Naive thymus-derived CD4-positive, alpha-beta T cell (primary cell): Measurements from ENCODE around the gene TMEM14A. TPM values are rescaled to one million over a fixed set of nuclear protein-coding genes. Genes with fewer than 3 reads are reported as not detected.
"Not testable (repeated sequence)": the region's sequence is repeated elsewhere in the genome, so short reads cannot be mapped to it uniquely, and the experiment has no call there.

Experiments
- ATAC-seq: fragments of 150-1000 bp; cut with Tn5 transposase; 2 replicates; pipeline ENCODE4 v1.10.0; 2021; ENCODE audit warnings: mild to moderate bottlenecking, moderate library complexity
- CTCF ChIA-PET: fragments of 350-600 bp; sonication (Branson Sonifier 250); formaldehyde crosslinking; loops from one replicate; lab custom pipeline; 2021; ENCODE audit warnings: antibody characterized with exemption; lab: Charles Lee
- POLR2A ChIA-PET: fragments of 350-600 bp; sonication (Branson Sonifier 250); formaldehyde crosslinking; loops from one replicate; lab custom pipeline; 2021; ENCODE audit warnings: antibody characterized with exemption, inconsistent platforms; lab: Charles Lee
- DNase-seq, 9 donors: peaks; one replicate each; pipeline versions ENCODE4 v3.0.0 to v3.0.0-alpha.2; 2020 to 2022; ENCODE audit warnings: mixed read lengths in 1 of 9
- H3K27ac ChIP-seq: one replicate; pipeline ENCODE4 v1.7.0; 2013; ENCODE audit warnings: mild to moderate bottlenecking, low read depth, low read length, moderate library complexity
- H3K27me3 ChIP-seq, 2 donors: one replicate each; pipeline ENCODE4 v1.7.0; 2013; ENCODE audit warnings: low read length in 2 of 2, mild to moderate bottlenecking in 2 of 2, moderate library complexity in 2 of 2; ENCODE audit not compliant: control insufficient read depth in 2 of 2, insufficient read depth in 2 of 2
- H3K36me3 ChIP-seq, 3 experiments: 1 replicate in 2 of 3; 2 replicates in 1 of 3; pipeline ENCODE4 v1.7.0; 2013; ENCODE audit warnings: low read length in 3 of 3, mild to moderate bottlenecking in 3 of 3, moderate library complexity in 1 of 3; ENCODE audit not compliant: insufficient read depth in 3 of 3, control insufficient read depth in 2 of 3
- H3K4me1 ChIP-seq, 2 donors: one replicate each; pipeline ENCODE4 v1.7.0; 2013; ENCODE audit warnings: low read length in 2 of 2, mild to moderate bottlenecking in 2 of 2, moderate library complexity in 1 of 2; ENCODE audit not compliant: control insufficient read depth in 2 of 2, insufficient read depth in 2 of 2
- H3K4me3 ChIP-seq: 2 replicates; pipeline ENCODE4 v1.7.0; 2013; ENCODE audit warnings: mild to moderate bottlenecking, low read length
- H3K9me3 ChIP-seq, 3 experiments: 1 replicate in 2 of 3; 2 replicates in 1 of 3; pipeline ENCODE4 v1.7.0; 2013; ENCODE audit warnings: low read length in 3 of 3; ENCODE audit not compliant: control insufficient read depth in 2 of 3
- H3K27ac Mint-ChIP-seq, 9 donors: one replicate each; pipeline ENCODE4 v1.8.0; 2020 to 2022; ENCODE audit warnings: mixed read lengths in 9 of 9, mild to moderate bottlenecking in 8 of 9, moderate library complexity in 5 of 9, inconsistent platforms in 2 of 9
- H3K27me3 Mint-ChIP-seq, 5 donors: one replicate each; pipeline ENCODE4 v1.8.0; 2021 to 2022; ENCODE audit warnings: mixed read lengths in 5 of 5, mild to moderate bottlenecking in 1 of 5
- H3K36me3 Mint-ChIP-seq, 5 donors: one replicate each; pipeline ENCODE4 v1.8.0; 2020 to 2022; ENCODE audit warnings: mixed read lengths in 5 of 5, mild to moderate bottlenecking in 3 of 5, inconsistent platforms in 1 of 5
- H3K4me1 Mint-ChIP-seq, 7 donors: one replicate each; pipeline ENCODE4 v1.8.0; 2020 to 2022; ENCODE audit warnings: mixed read lengths in 7 of 7, mild to moderate bottlenecking in 3 of 7, inconsistent platforms in 1 of 7
- H3K4me3 Mint-ChIP-seq, 10 donors: one replicate each; pipeline ENCODE4 v1.8.0; 2020 to 2022; ENCODE audit warnings: mild to moderate bottlenecking in 10 of 10, mixed read lengths in 10 of 10, moderate library complexity in 6 of 10, inconsistent platforms in 2 of 10
- H3K9me3 Mint-ChIP-seq, 11 donors: one replicate each; pipeline ENCODE4 v1.8.0; 2020 to 2022; ENCODE audit warnings: mixed read lengths in 11 of 11, mild to moderate bottlenecking in 4 of 11, inconsistent platforms in 1 of 11, moderate library complexity in 1 of 11
- intact Hi-C, 2 donors: fragments of 100-400 bp; cut with micrococcal nuclease; formaldehyde crosslinking; loops; one replicate each; pipeline ENCODE4 v1.15.1; 2023
- polyA plus RNA-seq, 2 donors: library from polyadenylated mRNA; unstranded; fragments of 300-500 nt; fragmentation: Illumina TruSeq; gene quantifications; one replicate each; pipeline ENCODE4 v1.2.3, GENCODE V29; 2021
- total RNA-seq, 6 experiments: library from RNA in 5 of 6; stranded (reverse) in 5 of 6; gene quantifications; 1 replicate in 5 of 6; 2 replicates in 1 of 6; pipeline ENCODE4 v1.2.3 and lab custom pipeline; 2021 to 2026

TMEM14A gene
- total and polyA plus RNA-seq, 7 experiments from 2014 or later: 5.3 to 26.1 (median 8.1) TPM

DNA sequence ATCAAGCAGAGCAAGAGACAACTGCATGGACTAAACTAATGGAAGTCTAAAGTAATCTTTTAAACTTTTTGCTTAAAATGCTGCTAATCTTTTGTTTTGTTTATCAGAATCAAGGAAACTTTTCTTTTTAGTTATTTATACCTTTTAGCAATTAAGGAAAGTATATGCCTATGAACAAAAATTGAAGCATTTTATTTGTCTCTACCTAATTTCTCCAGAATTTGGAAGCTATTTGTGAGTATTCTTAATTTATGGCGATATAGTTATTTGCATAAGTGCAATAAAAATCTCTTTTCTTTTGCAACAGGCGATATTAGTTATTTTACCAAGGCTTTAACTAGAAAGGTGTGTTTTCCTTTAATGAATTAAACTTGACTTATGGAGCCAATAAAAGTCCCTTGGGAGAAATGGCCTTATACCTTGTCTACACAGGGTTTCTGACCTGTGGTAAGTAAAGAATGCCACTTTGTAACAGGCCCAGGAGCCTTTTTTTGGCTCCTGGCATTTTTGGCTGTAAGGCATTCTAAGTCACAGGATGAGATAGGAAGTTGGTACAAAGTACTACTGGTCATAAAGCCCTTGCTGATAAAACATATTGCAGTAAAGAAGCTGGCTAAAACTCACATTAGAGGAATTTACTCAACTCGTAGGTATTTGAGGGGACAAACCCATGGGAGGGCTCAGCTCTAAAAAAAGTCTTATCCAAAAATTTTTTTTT lies 37.2 kb downstream of the TMEM14A start:
- intact Hi-C loops: no loop called here
- no peak for DNase-seq
- no peaks in the 10 kb centered on the region for H3K36me3 Mint-ChIP-seq
- peaks cover 0 to 3% (median 0%) of the 10 kb centered on the region in 7 donors for H3K4me1 Mint-ChIP-seq
- peaks cover 5 to 11% (median 8%) of the 10 kb centered on the region in 5 donors for H3K27me3 Mint-ChIP-seq
- CTCF ChIA-PET: interaction anchor here (0.6 kb wide), 1 partner anchor 29 kb away, joined by 5 read pairs; no protein-coding TSS in a partner anchor
- H3K4me1 ChIP-seq: no peaks in the 10 kb centered on the region
- no peaks in the 10 kb centered on the region for H3K36me3 ChIP-seq
- H3K9me3 Mint-ChIP-seq: peaks cover 0 to 16% (median 1%) of the 10 kb centered on the region in 11 donors
- H3K27me3 ChIP-seq: no peaks in the 10 kb centered on the region
- no peak for ATAC-seq
- POLR2A ChIA-PET: no interaction called here
- no peak overlapping the region for H3K27ac ChIP-seq
- H3K4me3 Mint-ChIP-seq: no peak overlapping the region
- H3K9me3 ChIP-seq: no peaks in the 10 kb centered on the region
- no peak overlapping the region for H3K4me3 ChIP-seq
- no peak overlapping the region for H3K27ac Mint-ChIP-seq

- H3K27me3 Mint-ChIP-seq: peaks cover 0 to 27% (median 8%) of the 10 kb centered on the region in 5 donors
- CTCF ChIA-PET: no interaction called here
- intact Hi-C loops: no loop called here
These were observed 41.2 kb downstream of the TMEM14A start for GRCh38 chr6:52712136-52712535.

GRCh38 chr6:52714761-52715160 lies 43.8 kb downstream of the TMEM14A start:
- DNase-seq, CTCF ChIA-PET, H3K36me3 Mint-ChIP-seq, H3K4me1 ChIP-seq, ATAC-seq, intact Hi-C loops, H3K4me3 Mint-ChIP-seq, H3K27ac Mint-ChIP-seq, H3K4me1 Mint-ChIP-seq, H3K27me3 ChIP-seq, H3K9me3 ChIP-seq, H3K4me3 ChIP-seq, H3K27ac ChIP-seq, POLR2A ChIA-PET, H3K36me3 ChIP-seq, H3K9me3 Mint-ChIP-seq: not testable (repeated sequence)
- peaks cover 0 to 27% (median 7%) of the 10 kb centered on the region in 5 donors for H3K27me3 Mint-ChIP-seq

More at GRCh38 chr6:52712136-52712535, 41.2 kb downstream of the TMEM14A start:
- Mint-ChIP-seq H3K4me1 (no peaks in the 10 kb centered on the region), H3K27ac (no peak overlapping the region), H3K4me3 (no peak overlapping the region), H3K9me3 (peaks cover 0 to 12% (median 0%) of the 10 kb centered on the region in 11 donors), H3K36me3 (no peaks in the 10 kb centered on the region)
- Histone ChIP-seq H3K27me3 (no peaks in the 10 kb centered on the region), H3K36me3 (no peaks in the 10 kb centered on the region), H3K4me3 (no peak overlapping the region), H3K27ac (no peak overlapping the region), H3K9me3 (no peaks in the 10 kb centered on the region), H3K4me1 (no peaks in the 10 kb centered on the region)
- no peak for DNase-seq
- POLR2A ChIA-PET: no interaction called here
- no peak for ATAC-seq

- no peaks in the 10 kb centered on the region for H3K27me3 ChIP-seq
- intact Hi-C loops: no loop called here
- Mint-ChIP-seq H3K4me3 (no peak overlapping the region), H3K27ac (no peak overlapping the region), H3K27me3 (peaks cover 0 to 31% (median 7%) of the 10 kb centered on the region in 5 donors), H3K9me3 (peaks cover 0 to 3% (median 0%) of the 10 kb centered on the region in 11 donors), H3K4me1 (no peaks in the 10 kb centered on the region), H3K36me3 (no peaks in the 10 kb centered on the region)
- no peak for ATAC-seq
- no peaks in the 10 kb centered on the region for H3K36me3 ChIP-seq
- CTCF ChIA-PET: no interaction called here
- no peak overlapping the region for H3K4me3 ChIP-seq
- no peaks in the 10 kb centered on the region for H3K9me3 ChIP-seq
- POLR2A ChIA-PET: no interaction called here
- H3K27ac ChIP-seq: no peak overlapping the region
- no peak for DNase-seq
- H3K4me1 ChIP-seq: no peaks in the 10 kb centered on the region
These were observed 47.6 kb downstream of the TMEM14A start for GRCh38 chr6:52718550-52718949.

DNA sequence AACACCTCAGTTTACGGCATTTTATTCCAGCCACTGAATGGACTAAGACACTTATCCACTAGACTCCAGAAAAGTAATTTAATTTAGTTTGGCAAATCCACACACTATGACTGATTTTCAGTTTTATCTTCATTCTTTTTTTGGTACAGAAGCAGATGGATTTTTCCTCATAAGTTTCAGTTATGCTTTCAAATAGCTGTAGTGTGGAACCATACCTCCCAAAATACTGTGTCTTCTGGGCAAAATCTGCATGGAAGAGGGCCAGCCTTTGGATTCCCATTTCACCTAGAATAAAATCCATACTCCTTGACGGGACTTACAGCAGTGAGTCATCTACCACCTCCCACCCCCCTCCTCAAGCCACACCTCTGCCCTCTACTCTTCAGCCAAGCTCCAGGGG lies 49.4 kb downstream of the TMEM14A start:
- DNase-seq (no peak), ATAC-seq (no peak)
- no peaks in the 10 kb centered on the region for H3K36me3 Mint-ChIP-seq
- no peaks in the 10 kb centered on the region for H3K36me3 ChIP-seq
- H3K9me3 ChIP-seq: no peaks in the 10 kb centered on the region
- no peak overlapping the region for H3K27ac Mint-ChIP-seq
- peaks cover 0 to 1% (median 0%) of the 10 kb centered on the region in 11 donors for H3K9me3 Mint-ChIP-seq
- peaks cover 0 to 7% (median 0%) of the 10 kb centered on the region in 7 donors for H3K4me1 Mint-ChIP-seq
- H3K4me3 ChIP-seq: no peak overlapping the region
- H3K27ac ChIP-seq: no peak overlapping the region
- no peak overlapping the region for H3K4me3 Mint-ChIP-seq
- ChIA-PET CTCF (interaction anchor here (0.6 kb wide), 1 partner anchor 668 kb away, joined by 3 read pairs; no protein-coding TSS in a partner anchor), POLR2A (no interaction called here)
- H3K4me1 ChIP-seq: no peaks in the 10 kb centered on the region
- peaks cover 0 to 21% (median 7%) of the 10 kb centered on the region in 5 donors for H3K27me3 Mint-ChIP-seq
- no peaks in the 10 kb centered on the region for H3K27me3 ChIP-seq
- intact Hi-C loops: no loop called here

DNA sequence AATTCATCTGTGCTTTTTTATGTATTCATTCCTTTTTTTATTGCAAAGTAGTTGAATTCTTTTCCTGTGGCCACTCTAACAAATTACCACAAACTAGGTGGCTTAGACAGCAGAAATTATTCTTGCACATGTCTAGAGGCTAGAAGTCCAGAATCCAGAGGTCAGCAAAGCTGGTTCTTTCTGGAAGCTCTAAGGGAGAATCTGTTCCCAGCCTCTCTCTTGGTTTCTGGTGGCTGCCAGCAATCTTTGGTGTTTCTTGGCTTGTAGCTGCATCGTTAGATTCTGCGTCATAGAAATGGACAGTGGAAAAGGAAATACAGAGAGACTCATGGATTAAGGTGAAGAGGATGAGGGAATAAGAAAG lies 53.1 kb downstream of the TMEM14A start:
- Mint-ChIP-seq H3K9me3 (peaks cover 0 to 1% (median 0%) of the 10 kb centered on the region in 11 donors), H3K4me1 (peaks cover 0 to 7% (median 0%) of the 10 kb centered on the region in 7 donors), H3K4me3 (no peak overlapping the region), H3K27ac (no peak overlapping the region), H3K27me3 (peaks cover 0 to 14% (median 0%) of the 10 kb centered on the region in 5 donors), H3K36me3 (no peaks in the 10 kb centered on the region)
- Histone ChIP-seq H3K4me1 (no peaks in the 10 kb centered on the region), H3K27ac (no peak overlapping the region), H3K36me3 (no peaks in the 10 kb centered on the region), H3K4me3 (no peak overlapping the region), H3K27me3 (no peaks in the 10 kb centered on the region), H3K9me3 (no peaks in the 10 kb centered on the region)
- no peak for ATAC-seq
- no peak for DNase-seq
- intact Hi-C loops: loop anchor here (1.0 kb wide), 2 partner anchors 338 to 760 kb away; no protein-coding TSS in a partner anchor
- POLR2A ChIA-PET: no interaction called here
- CTCF ChIA-PET: no interaction called here
